Measurements from ENCODE around the gene VPS41.
A peak's percentile ranks its signal among the peaks of the same experiment; 100 is the strongest.

The VPS41 gene

DNA sequence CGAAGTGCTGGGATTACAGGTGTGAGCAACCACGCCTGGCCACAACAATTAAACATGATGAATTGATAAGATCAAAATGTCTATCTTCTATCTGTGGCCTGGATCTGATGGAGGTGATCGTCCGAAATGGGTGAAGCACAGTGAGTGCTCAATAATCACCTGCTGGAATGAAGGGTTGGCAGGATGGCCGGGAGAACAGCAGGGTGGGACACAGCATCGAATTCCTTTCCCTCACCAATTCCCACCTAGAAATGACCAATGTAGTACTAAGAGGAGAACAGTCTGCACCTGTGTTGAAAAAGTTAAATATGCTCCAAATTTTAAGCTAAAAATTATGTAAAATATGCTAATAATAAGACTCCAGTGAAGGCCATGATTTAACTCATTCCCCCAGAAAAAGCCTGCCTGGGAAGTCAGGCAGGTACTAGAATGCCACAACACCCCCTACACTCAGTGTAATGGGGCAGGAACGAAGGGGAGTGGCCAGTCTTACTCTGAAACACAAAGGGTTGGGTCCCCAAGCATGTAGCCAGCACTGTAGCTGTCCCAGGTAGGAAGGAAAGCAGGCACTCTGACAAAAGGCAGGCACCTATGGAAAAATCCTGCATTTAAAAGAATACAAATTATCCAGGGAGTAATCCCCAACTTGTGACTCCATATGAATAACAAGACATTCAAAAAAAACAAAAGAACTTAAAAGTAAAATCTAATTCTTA, 110.3 kb downstream of the VPS41 start:
- DNase-seq = no peak

DNA sequence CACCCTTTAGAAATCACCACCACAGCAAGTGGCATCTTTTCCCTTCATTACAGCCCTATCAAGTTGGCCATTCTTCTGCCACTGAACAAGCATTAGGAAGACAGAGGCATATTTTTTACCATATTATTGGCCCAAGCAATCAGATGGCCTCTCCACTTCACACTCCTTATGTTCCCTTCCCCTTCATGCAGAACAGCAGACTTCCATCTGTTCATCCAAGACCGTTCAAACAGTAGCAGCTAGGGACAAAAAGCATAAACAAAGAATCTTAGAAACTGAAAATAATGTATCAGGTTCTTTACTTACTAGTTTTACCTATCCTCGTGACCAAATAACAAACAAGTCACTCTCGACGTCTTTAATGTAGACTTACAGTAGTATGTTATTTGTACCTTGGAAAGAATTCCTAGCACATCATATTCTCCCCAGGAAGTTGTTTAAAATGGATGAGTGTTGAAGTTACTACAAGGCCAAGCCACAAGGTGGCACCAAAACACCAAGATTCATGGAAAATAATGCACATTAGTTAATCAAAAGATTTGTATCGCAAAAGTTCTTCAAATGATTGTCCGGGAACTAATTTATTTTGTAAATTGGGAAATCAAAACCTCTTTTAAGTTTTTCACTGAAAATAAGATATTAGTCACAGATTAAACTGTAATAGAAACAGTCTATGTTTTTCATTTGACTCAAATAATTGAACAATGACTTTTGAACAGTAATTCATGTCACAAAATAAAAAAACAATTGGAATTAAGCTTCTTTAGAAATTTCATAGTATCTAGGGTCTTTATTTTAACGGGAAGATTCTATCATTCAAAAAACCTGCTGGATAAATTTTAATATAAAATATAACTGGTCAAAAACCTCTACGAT, 112.1 kb downstream of the VPS41 start:
- DNase-seq = peak; percentile 56

DNA sequence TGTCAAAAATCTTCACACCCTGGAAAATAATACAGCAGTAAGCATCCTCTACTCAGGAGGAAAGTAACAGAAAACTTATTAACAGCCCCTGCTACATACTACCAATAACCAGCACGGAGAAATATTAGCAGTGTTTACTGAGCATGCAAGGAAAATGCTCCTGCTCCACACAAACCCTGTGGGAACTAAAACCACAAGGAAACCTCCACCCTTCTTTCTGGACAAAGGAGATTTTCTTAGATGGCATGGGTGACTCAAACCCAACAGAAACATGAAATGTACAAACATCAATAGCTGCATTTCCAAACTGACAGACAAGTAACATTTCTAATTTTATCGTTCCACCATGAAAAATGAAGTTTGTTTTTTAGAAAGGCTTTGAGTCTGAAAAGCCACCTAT, 113.4 kb downstream of the VPS41 start:
- no peak for DNase-seq

DNA sequence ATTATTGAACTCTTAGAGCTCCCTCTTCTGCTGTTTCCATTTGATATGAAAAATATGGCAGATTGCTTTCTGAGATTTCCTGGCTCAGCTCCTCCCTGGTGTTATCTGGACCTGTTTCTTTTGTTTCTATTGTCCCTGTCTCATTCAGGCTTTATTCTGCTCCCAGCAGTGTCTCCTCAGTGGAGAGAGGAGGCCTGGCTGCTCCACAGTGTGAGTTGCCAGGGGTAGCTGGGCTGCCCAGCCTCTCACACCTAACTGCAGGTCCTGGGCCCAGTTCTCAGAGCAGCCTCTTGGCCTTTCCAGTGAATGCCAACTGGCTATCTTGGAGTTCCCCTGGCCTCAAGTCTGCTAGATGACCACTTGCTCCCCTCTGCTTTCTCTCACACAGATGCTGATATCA, 127.0 kb downstream of the VPS41 start:
- DNase-seq = no peak

DNA sequence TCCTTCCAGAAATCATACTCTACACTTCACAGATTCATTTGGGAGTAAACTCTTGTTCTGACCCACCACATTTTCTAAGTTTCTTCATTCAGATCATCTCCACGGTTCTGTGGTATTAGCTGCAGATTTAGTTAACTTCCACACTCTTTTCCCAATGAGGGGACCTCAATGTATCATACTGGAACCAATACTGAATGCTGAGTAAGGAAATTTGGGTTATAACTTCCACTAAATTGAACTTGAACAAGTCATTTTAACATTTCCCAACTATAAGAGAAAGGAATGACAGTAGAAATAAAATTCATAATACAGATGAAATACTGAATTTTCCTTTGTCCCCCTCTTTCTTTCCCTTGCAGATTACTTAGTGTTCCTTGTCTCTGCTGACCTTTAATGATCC, 131.4 kb downstream of the VPS41 start:
- DNase-seq = no peak

DNA sequence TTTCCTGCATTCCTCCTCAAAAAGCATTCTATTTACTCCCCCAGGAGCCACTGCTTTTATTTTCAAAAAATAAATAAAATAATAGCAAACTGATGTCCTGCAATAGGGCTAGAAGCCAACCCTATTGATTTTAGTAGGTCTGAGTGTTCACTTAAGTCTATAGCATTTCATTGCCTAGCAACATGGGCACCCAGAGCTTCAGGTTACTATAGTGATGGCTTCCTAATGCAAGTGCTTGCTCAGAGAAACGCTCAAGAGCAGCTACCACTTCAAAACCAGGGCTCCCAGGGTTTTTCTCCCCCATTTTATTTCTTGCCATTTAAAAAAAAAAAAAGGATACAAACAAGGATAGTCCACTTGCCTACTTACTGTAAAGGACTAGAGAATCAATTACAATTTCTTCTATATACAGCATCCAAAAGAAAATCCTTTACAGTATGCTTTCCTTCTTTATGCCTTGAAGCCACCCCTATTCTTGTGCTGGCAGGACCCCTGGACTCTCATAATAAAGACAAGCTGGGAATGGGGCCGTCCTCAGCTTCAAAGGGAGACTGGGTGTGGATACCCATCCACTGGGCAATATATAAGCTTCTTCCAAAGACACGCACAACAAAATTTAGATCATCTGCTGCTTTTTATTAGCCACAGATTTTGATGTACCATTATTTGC, 133.3 kb downstream of the VPS41 start:
- DNase-seq = no peak

DNA sequence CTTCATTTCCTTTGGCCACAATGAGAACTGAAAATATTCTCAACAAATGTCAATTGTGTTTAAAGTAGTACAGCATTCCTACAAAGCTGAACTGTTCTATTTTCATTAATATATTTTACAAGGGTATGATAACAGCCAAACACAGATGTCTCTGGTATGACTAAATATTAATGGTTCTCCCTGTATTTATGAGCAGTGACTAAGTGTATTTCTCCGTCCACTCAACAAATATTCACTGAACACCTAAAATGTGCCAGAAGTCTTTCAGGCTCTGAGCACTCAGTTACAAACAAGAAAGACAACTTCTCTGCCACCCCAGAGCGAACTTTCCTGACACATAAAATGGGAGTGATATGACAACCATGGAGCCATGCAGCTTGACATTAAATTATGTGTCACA, 135.6 kb downstream of the VPS41 start:
- DNase-seq = no peak

DNA sequence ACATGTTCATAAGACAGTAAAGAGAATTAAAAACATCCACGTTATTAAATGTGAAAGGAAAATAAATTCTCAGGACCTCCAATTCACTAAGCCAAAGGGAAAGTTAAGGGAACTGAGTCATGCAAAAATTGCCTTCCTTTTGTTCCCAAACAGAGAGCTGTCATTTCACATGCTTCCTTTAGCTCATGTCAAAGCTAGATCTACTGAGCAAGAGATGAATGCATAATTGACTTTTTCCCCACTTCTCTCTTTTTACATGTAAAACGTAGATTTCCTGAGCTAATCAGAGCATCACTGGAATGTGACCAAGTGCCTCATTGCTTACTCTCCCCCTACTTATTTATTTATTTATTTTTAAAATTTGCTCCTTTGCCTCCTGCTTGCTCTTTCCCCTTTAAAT, 148.8 kb downstream of the VPS41 start:
- DNase-seq = no peak

DNA sequence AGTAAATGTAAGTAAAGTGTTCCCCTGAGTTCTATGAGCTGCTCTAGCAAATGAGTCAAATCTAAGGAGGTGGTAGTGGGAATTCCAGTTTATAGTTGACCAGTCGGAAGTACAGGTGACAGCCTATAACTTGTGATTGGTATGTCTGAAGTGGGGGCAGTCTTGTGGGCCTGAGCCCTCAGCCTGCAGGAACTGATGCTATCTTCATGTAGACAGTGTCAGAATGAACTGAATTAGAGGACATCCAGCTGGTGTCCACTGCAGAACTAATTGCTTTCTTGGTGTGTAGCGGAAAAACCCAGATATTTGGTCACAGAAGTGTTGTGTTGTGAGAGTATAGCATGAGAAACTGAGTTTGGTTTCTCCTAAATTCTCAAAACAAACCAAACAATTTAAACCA, 150.0 kb downstream of the VPS41 start:
- DNase-seq = no peak

DNA sequence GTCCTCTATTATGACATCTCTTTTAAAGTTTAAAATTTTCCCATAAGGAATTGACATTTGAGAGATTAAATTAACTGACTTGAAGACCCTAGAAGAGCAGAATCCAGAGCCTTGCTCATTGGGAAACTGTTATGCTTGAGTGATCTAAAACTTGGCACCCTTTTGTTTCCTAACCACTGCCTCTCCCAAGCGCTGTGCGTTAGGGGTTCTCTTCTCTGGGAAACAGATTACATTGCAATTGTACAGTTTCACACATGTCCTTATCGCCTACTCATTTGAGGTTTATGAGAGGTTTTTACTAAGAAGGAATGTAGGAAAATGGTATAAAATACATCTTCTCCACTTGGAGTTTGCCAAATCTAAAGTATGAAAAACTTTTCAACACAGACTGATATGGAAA, 151.1 kb downstream of the VPS41 start:
- no peak for DNase-seq

DNA sequence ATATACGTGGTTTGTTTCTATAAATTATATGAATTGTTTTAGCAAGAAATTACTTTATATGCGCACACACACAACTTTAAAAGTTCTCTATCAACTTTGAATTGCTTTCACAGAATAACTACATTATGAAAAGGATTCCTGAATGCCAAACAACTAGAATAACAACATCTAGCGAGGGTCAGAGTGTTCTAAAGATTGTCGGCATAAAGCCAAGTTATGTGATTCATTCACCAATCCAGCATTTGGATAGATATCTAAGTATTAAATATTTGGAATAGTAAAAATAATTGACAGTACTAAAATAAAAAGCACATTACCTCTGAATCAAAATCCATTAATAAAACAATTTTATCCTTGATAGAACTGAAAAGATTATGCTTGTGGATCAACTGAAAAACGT, 152.5 kb downstream of the VPS41 start:
- DNase-seq = no peak

DNA sequence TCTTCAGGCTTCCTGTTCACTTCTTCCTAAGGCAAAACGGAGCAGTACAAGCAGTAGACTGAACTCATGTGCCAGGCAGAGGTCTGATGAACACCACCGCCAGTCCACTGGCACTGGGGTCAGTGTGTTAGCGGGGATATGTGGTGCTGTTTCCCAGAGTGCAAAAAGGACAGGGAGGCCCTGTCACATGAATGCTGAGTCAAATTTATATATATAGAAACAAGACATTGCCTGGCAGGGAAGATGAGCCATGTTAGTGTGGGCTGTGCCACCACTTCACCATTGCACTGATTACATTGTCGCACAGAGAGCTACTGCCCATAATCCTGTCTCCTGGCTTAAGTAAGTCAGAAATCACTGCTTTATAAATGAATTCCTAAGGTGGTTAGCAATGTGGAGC, 155.6 kb downstream of the VPS41 start:
- no peak for DNase-seq

DNA sequence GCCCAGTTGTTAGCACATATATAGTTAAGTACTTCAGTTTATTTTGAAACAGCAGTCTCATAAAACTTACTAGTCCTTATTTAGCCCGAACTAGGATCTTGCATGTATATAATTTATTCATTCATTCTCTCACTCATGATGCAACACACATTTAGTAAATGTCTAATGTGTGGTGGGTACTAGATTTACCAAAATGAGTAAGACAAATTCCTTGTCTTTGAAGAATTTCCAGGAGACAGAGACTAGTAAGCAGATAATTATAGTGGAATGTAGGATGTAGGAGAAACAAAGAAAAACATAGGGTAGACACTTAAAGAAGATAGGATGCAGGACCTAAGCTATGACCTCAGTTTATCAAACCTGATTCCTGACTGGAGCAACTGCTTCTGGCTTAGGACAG, 157.6 kb downstream of the VPS41 start:
- no peak for DNase-seq

DNA sequence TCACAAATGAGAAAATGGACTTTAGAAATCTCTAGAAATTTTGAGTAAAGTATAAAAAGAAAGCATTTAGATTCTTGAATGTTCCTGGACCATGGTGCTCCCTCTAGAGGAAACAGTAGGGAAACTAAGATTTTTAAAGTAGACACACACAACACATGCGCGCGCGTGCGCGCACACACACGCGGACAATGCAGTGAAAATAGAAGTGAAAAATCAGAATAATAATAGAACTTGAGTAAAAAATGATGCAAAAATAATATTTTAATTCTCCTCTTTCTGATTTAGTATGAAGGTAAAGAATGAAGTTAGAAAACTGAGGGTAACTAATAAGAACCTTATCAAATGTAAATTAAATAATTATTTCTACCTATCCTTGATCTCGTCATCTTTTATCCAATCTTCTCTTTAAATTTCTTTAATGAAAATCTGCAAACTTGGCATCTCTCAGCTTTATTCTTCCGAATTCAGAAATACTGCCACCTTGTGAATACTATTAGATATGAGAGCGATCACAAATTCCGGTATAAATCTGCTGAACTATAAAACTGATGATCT, 160.9 kb downstream of the VPS41 start:
- DNase-seq = peak; percentile 2

DNA sequence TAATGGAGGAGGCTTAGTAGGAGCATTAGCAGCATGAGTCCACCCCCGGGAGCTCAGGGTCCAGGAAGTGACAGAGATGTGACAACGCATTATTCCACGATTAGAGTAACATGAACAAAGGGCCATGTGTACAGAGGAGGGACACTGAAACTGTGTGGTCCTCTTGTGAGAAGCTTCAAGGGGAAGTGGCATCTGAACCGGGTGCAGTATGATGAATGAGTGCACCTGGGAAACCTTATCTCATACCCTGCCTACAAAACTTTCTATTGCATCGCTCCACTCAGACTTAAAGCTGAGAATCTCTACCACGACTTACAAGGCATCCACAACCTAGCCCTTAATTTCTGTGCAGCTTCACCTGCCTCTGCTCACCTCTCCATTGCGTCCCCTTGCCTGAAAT, 162.6 kb downstream of the VPS41 start:
- DNase-seq = no peak

DNA sequence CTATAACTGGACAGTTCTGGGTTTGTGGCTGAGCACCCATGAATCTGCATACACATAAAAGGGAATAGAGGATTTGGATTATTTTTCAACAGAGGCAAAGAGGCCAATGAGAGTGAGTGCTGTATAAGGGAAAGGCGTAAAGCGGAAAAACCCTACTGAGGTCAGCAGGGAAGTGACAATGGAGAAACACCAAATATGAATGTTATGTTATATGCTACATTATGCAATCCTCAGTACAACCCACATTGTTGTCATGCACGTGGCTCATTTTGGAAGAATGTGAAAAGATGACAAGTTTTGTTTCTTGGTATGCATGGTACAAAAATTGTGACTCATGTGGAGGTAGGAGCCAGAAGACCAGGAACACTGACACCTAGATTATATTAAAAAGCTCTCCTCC, 164.2 kb downstream of the VPS41 start:
- no peak for DNase-seq

DNA sequence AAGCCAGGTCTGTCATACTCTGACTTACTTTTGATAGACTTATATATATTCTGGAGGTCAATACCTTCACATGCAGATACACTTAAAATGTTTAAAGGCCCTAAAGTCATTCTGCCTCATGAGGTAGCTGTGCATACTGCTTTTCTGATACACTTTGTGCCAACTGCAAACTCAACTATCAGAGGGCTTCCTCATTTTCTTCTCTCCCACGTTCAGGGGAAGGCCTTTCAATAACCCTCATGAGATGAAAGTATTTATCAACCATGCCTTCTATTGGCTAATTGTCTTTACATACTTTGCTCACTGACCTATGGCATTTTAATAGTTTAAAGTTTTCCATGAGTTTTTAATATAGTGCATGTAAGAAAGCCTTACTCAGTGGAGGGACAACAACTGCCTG, 165.1 kb downstream of the VPS41 start:
- no peak for DNase-seq

DNA sequence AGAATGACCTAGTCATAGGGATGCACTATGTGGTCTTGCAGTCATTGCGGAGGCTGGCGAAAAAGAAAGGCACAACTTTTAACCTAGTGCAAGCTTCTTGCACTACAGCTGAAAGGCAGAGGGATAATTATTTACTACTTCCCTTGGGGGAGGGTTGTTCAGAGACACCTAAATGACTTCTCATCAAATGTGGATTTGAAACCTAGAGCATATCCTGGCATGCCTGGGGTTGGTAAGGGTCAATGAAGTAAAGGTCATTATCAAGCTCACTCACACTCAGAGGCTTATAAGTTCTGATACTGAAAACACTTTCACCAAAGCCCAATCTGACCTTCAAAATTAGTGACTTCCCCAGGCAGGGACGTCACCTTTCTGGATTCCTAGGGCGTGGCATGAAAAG, 168.9 kb downstream of the VPS41 start:
- no peak for DNase-seq

DNA sequence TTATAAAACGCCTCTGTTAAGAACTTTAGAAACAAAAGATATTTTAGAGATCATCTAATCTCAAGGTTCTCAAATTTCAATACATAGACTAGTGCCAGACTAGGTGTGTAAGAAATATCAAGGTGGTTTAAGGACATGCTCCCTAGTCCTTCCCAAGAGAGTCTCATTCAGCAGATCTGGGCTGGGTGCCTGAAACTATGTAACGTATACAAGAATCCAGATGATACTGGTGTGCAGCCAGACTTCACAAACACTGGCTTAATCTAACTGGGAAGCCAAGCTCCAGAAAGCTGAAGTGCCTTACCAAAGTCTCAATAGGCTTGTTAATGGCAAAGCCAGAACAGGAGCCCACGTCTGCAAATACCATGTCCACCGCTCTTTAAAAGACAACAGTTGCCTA, 172.9 kb downstream of the VPS41 start:
- no peak for DNase-seq

DNA sequence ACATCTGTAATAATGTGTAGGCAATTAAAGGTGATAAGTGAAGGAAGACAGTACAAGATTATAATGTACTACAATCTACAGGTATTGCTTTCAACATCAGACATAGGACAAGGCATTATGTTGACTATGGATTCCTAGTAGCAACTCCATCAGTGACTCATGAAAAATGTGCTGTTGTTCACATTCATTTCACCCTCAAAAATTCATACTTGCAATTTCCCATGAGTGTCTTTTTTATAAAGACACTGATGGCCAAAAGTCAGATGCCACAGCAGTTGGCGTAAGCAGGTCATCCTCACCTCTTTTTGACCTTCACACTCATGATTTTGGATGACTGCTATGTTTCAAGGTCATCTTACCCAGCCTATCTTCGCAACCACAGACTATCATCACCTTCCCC, 177.8 kb downstream of the VPS41 start:
- DNase-seq = no peak

DNA sequence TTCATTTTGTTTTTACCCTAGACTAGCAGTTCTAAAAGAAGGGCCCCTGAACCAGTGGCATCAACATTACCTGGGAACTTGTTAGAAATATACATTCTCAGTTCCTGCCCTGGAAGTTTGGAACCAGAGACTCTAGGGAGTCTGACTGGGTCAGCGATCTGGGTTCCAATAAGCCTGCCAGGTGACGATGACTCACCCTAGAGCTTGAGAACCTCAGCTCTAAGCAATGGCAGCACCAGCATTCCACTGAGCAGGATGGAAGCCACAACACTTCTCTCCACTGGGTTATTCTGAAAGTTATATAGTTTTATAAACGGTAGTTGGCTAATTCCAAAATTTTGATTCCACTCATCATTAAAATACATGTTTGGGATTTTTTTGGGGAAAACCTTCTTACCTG, 180.8 kb downstream of the VPS41 start:
- DNase-seq = no peak

DNA sequence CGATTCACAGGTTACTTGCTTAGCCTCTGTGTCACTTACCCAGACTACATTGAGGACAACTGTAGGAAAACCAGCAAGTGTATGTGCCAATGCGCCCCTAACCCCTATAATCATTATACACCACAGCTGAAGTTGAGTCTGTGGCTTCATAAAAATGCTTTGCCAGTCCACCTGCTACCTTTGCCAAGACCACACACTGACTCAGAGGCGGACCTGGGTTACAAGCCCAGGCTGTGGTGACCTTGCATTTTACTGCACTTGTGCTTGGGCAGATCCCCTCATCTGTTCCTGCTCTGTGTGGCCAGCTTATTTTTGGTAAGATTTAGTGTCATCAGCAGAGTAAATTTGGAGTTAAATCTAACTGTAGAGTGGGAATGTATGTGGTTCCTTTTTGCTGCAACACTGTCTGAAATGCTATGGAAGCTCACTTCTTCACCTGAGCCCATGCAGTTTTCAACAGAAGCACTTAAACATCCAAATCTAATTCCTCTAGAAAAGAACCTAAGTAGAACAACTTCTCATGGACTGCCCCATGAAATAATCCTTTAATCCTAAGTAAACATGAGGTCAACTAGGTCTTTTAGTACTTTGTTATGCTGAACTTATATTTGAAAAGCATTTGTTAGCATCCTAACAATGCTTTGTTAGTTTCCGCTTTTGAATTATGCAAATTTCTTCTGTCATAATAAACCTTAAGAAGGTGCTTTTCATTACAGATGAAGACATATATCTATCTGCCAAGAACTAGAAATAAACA, 181.6 kb downstream of the VPS41 start:
- no peak for DNase-seq

DNA sequence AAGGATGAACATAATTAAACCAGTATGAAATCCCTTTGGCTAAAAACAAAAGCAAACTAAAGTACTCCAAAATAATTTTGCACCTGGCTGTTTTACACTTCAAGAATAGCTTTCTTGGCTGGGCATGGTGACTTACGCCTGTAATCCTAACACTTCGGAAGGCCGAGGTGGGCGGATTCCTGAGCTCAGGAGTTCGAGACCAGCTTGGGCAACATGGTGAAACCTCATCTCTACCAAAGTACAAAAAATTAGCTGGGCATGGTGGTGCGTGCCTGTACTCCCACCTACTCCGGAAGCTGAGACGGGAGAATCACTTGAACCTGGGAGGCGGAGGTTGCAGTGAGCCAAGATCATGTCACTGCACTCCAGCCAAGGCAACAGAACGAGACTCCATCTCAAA, 185.7 kb downstream of the VPS41 start:
- DNase-seq = no peak

Measured in SHP77 treated with DMSO at 0.1 percent for 48 hours (cell line).